GM12875 (cell line): Measurements from ENCODE around the gene RASGRF2.

Source experiments
- H3K4me3 ChIP-seq: one replicate; pipeline ENCODE4 v1.5.1; 2011; ENCODE audit warnings: low read depth, low read length, control low read depth
- TF ChIP-seq, protein P1 (sequence below): IDR thresholded peaks from 2 replicates; pipeline ENCODE4 v1.5.1; 2011; ENCODE audit warnings: low read depth, mild to moderate bottlenecking, control low read depth, inconsistent platforms, low read length, moderate library complexity, borderline replicate concordance; ENCODE audit not compliant: insufficient read depth

The RASGRF2 gene

DNA sequence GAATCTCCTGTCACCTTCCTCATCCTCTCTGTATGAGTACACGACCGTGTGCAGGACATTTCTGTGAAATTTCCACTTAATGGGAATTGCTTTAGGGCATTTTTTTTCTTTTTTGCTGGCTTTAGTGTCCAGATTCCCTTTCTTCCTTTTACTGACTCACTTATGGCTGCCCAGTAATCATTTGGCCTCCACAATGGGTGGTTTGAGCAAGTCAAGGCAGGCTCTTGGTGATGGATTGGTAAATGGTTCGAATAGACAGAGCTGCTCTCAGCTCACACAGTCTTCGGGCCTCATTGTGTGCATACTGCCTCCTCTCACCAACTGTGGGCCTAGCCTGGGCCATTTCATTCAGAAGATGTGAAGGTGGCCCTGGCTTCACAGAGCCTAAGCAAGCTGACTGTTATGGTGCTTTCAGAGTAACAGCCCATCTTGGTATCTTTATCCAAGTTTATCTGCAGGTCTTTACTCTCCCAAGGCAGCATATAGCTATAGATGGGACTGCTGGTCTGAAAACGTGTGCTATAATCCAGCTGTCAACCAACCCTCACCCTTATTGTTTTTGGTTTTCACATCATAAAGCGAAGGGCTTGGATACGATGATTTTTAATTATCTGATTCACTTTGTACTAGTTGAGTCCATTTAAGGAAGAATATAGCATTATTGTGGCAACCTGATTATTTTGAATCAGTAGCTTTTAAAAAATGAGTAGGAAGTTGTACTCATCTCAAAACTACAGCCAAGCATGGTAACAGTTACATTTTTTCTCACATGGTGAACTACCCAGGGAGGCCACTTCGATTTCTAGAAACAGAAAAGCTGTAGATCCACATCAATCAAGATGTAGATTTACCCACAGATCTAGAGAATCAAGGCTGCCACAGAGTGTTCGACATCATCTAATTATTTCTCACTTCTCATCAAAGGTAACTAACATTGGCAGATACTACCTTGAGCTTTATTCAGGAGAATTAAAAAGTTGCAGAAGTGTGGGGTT, 222.5 kb downstream of the RASGRF2 start:
- H3K4me3 ChIP-seq: no peak overlapping the region
- TF ChIP-seq, protein P1, sequence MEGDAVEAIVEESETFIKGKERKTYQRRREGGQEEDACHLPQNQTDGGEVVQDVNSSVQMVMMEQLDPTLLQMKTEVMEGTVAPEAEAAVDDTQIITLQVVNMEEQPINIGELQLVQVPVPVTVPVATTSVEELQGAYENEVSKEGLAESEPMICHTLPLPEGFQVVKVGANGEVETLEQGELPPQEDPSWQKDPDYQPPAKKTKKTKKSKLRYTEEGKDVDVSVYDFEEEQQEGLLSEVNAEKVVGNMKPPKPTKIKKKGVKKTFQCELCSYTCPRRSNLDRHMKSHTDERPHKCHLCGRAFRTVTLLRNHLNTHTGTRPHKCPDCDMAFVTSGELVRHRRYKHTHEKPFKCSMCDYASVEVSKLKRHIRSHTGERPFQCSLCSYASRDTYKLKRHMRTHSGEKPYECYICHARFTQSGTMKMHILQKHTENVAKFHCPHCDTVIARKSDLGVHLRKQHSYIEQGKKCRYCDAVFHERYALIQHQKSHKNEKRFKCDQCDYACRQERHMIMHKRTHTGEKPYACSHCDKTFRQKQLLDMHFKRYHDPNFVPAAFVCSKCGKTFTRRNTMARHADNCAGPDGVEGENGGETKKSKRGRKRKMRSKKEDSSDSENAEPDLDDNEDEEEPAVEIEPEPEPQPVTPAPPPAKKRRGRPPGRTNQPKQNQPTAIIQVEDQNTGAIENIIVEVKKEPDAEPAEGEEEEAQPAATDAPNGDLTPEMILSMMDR: no peak

DNA sequence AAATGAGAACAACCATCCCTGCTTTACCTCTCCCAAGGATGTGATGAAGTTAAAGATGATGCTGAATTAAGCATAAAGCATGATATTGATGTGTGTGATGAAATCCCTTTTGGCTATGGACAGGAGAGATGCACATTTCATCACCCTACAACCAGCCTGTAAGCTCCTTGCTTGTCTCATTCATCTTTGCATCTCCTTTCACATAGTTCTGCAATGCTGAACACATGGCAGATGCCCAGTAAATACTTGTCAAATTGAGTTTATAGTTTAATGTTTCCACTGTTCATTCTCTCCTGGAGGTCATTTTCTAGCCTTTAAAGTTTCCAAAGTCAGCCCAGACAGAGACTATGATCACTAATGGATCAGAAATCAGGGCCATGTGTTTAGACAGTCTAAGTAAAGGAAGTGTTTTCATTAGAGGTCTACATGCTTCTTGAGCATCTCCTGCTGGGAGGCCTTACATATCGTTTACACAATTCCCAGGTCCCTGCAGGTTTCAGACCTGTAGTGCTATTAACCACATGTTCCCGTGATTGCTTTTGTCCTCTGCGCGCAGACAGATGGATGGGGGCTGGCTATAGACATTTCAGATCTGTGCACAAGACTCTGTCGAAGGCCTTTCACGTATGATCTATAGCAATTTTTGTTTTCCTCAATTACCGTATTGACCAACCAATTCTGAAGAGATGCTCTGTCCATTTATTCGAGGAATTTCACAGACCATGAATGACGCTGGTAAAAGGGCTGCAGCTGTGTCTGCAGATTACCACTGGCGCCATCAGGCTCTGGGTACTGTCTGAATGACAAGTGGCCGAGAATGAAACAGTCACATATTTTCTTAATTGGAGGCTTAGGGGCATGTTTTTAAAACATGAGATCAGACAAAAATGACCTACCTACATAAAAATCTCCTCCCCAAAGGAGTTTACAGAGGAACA, 223.9 kb downstream of the RASGRF2 start:
- TF ChIP-seq, protein P1: no peak
- no peak overlapping the region for H3K4me3 ChIP-seq

DNA sequence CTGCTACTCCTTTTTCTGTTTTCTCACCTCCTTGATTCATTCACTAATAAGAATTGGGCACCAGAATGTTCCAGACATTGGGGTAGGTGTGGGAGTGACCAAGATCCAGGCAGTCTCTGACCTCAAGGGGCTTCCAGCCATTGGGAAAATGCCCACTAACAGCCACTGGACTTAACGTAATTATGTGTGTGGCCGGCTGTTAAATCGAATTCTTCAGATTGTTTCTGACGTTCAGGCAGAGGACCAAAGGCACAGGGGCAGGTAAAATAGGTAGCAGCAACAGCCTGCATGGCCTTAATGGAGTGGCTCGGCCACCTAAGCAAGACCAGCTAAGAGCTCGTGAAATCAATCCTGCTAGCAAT, 224.6 kb downstream of the RASGRF2 start:
- TF ChIP-seq, protein P1: no peak
- H3K4me3 ChIP-seq: no peak overlapping the region

DNA sequence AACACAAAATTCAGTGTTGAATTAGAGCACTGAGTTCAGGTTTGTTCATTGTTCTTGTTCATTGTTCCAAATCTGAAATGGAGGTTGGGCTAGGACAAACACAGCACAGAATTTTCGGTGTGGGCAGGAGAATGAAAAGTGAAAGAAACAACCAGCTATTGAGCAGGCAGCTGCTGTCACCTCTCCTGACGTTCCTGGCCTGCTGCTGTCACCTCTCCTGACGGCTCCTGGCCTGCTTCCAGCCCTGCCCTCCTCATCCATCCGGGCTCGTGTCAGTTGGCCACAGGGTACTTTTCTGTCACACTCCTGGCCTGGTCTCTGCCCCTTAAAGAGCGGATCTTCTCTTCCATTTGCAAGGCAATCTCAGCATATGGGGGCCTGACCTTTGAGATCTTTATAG, 227.7 kb downstream of the RASGRF2 start:
- TF ChIP-seq, protein P1: no peak
- H3K4me3 ChIP-seq: no peak overlapping the region

DNA sequence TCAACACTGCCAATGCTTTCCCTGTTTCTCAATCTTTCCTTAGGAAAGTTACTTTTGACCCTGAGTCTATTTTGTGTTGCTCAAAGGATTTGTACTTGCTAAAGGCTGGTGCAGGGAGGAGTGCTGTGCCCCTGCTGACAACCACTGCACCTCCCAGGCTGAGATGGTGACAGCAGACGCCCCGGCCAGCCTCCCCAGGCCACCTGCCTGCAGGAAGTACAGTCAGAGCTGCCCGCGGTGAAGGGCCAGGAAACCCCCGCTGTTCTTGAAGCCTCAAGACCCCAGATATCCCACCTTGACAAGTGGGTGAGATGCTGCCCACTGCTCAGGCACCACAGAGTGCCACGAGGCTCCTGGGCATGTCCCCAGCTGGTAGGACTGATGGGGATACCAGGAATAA, 228.8 kb downstream of the RASGRF2 start:
- no peak overlapping the region for H3K4me3 ChIP-seq
- TF ChIP-seq, protein P1: no peak

DNA sequence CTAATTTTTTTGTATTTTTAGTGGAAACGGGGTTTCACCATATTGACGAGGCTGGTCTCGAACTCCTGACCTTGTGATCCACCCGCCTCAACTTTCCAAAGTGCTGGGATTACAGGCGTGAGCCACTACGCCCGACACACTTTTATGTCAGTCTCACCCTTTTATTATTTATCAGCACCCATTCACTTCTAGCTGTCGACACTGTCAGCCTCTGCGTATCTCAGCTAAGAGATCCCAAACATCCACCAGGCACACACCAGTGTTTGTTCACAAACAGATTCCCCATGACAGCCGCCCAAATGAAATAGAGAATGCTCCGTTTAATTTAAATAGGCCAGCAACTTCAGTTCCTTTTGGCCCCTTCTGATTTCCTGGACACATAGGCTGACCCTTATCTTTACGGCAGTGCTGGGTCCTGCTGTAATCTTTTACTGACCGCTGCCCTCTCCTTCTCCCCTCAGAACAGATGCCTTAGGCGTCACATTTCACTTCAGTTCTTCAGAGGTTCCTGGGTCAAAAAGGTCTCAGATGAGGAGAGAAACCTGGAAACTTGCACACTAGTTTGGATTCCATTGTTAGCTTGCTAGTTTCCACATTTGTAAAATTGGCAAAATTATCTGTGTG, 229.8 kb downstream of the RASGRF2 start:
- TF ChIP-seq, protein P1: no peak

More for the DNA sequence above, 229.8 kb downstream of the RASGRF2 start:
- H3K4me3 ChIP-seq: no peak overlapping the region
